Thyroid gland (tissue), 4 donors: ENCODE results near the gene BIRC3. TPM values are rescaled to one million over a fixed set of nuclear protein-coding genes. Genes with fewer than 3 reads are reported as not detected.

ENCODE experiments used
- DNase-seq, 2 donors: peaks; one replicate each; pipeline ENCODE4 v3.0.0-alpha.2; 2019
- H3K27ac ChIP-seq, 3 donors: fragments of 200-600 bp; sonication (generic); 1 replicate in 2 of 3; 2 replicates in 1 of 3; pipeline ENCODE4 v1.5.1; 2016 to 2019; ENCODE audit warnings: mild to moderate bottlenecking in 1 of 3, moderate library complexity in 1 of 3
- H3K27me3 ChIP-seq: fragments of 200-600 bp; sonication (generic); one replicate; pipeline ENCODE4 v1.5.1; 2019
- H3K36me3 ChIP-seq, 2 donors: fragments of 200-600 bp; sonication (generic); one replicate each; pipeline ENCODE4 v1.5.1; 2016 to 2019
- H3K4me1 ChIP-seq, 2 donors: fragments of 200-600 bp; sonication (generic); one replicate each; pipeline ENCODE4 v1.5.1; 2017 to 2019
- H3K4me3 ChIP-seq, 3 donors: fragments of 200-600 bp; sonication (generic); replicated peaks in 1 of 3; 1 replicate in 2 of 3; 2 replicates in 1 of 3; pipeline ENCODE4 v1.5.1; 2016; ENCODE audit warnings: mild to moderate bottlenecking in 1 of 3
- H3K9me3 ChIP-seq: fragments of 200-600 bp; sonication (generic); one replicate; pipeline ENCODE4 v1.5.1; 2017
- POLR2A ChIP-seq, 2 donors: fragments of 450-650 bp; IDR thresholded peaks; one replicate each; pipeline ENCODE4 v1.6.1; 2017; ENCODE audit warnings: antibody characterized with exemption in 2 of 2, mild to moderate bottlenecking in 2 of 2, moderate library complexity in 1 of 2
- WGBS, 2 donors: methylation state at CpG; one replicate each; pipeline ENCODE4 v1.1.5; 2017; 5-methylcytosine and 5-hydroxymethylcytosine counted together
- intact Hi-C: fragments of 100-400 bp; cut with DNase I; formaldehyde crosslinking; loops from one replicate; pipeline ENCODE4 v1.15.1; 2023
- total RNA-seq, 4 donors: library from RNA; depleted of rRNA; stranded (reverse); fragments of >200 nt; gene quantifications; one replicate each; pipeline ENCODE4 v1.2.3, GENCODE V29; 2016
- TF ChIP-seq, protein P1 (sequence below), 6 experiments: fragments of 200-600 bp in 3 of 6; fragments of 450-650 bp in 3 of 6; sonication (generic) in 3 of 6; IDR thresholded peaks; one replicate each; pipeline ENCODE4 v1.5.1; 2016 to 2019; ENCODE audit warnings: antibody characterized with exemption in 6 of 6, mild to moderate bottlenecking in 2 of 6, inconsistent platforms in 1 of 6, moderate library complexity in 1 of 6

The BIRC3 gene
- total RNA-seq, result 1 to 10 TPM; 2.0 to 6.0 (median 4.1) TPM

GRCh38 chr11:102317099-102317767 is at the start of gene BIRC3:
Gene BIRC3, plus strand, starts transcription at chr11:102317484. Its CDS starts 7,026 bp downstream, at chr11:102324510.
- Histone ChIP-seq H3K4me3 (peak within 1 kb of the TSS; percentile 33 to 61 (median 45)), H3K4me1 (peaks cover 0 to 11% of the 10 kb centered on the region in 2 donors), H3K9me3 (no peaks in the 10 kb centered on the region), H3K27ac (peak within 1 kb of the TSS; percentile 37 to 66 (median 47)), H3K27me3 (no peaks in the 10 kb centered on the region), H3K36me3 (no peaks in the 10 kb centered on the region)
- WGBS, 2 donors, result 1 to 3% methylated on average over 28 to 30 of the region's 34 CpGs
- peak; percentile 80 to 88 for DNase-seq
- intact Hi-C loops, result no loop called here
- peak in 1 of 2 donors; percentile 62 for TF ChIP-seq POLR2A (IDR thresholded peaks at IDR 0.05)
- TF ChIP-seq, protein P1, sequence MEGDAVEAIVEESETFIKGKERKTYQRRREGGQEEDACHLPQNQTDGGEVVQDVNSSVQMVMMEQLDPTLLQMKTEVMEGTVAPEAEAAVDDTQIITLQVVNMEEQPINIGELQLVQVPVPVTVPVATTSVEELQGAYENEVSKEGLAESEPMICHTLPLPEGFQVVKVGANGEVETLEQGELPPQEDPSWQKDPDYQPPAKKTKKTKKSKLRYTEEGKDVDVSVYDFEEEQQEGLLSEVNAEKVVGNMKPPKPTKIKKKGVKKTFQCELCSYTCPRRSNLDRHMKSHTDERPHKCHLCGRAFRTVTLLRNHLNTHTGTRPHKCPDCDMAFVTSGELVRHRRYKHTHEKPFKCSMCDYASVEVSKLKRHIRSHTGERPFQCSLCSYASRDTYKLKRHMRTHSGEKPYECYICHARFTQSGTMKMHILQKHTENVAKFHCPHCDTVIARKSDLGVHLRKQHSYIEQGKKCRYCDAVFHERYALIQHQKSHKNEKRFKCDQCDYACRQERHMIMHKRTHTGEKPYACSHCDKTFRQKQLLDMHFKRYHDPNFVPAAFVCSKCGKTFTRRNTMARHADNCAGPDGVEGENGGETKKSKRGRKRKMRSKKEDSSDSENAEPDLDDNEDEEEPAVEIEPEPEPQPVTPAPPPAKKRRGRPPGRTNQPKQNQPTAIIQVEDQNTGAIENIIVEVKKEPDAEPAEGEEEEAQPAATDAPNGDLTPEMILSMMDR (IDR thresholded peaks at IDR 0.05), result peak in 4 of 6 experiments; percentile 15 to 46 (median 40)

- intact Hi-C loops, result loop anchor here (10.0 kb wide), 1 partner anchor 163 kb away; no protein-coding TSS in a partner anchor
- Histone ChIP-seq H3K4me1 (peaks cover 3 to 4% of the 10 kb centered on the region in 2 donors), H3K36me3 (no peaks in the 10 kb centered on the region), H3K9me3 (no peaks in the 10 kb centered on the region), H3K4me3 (no peak overlapping the region), H3K27me3 (no peaks in the 10 kb centered on the region), H3K27ac (peak overlapping the region in 2 of 3 donors; percentile 29 to 68)
- DNase-seq, result no peak
- TF ChIP-seq POLR2A (IDR thresholded peaks at IDR 0.05), result no peak
- TF ChIP-seq, protein P1 (IDR thresholded peaks at IDR 0.05), result no peak
- WGBS, 2 donors, result 72 to 75% methylated on average over 5 of the region's 5 CpGs
Observed at GRCh38 chr11:102267609-102268008, 49.7 kb upstream of the BIRC3 start.

DNA sequence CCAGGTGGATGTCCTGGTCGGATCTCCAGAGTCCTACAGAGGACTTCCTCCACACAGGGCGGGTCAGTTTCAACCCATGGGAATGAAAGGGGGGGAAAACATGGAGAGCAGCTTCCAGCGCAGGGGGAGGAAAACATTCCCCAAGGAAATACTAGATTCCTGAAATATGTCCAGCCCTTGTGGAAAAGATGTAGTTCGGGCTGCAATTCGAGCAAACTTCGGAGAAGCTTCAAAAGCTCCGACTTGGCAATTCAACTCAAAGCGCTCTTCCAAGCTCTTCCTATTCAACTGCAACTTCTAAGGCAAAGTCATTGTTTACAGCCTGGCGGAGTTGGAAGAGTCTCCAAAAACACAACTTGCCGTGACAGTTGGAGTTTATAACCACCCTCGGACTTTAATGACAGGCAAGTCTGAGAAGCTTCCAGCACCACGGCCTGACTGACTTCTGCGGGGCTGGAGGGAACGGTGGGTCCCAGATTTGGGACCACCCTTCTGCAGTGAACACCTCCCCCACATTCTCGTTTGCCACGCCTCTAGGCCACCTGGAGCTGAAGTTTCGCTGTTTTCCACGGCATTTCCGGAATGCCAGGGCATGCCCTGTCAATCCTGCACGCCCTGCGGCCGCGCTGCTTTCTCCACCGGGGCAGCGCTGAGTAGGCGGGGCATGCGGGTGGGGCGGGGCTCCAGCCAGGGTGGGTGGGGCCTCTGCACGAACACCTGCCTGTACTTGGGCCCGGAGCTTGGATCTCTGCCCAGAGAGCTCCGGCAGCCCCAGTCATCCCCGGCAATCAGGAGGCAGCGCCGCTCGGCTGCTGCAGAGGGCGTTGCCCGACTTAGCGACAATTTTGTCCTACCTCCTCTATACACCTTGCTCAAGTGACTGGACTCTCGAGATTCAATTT is 49.0 kb upstream of the BIRC3 start:
- DNase-seq, result peak; percentile 94 to 96
- peaks cover 3 to 4% of the 10 kb centered on the region in 2 donors for H3K4me1 ChIP-seq
- no peaks in the 10 kb centered on the region for H3K9me3 ChIP-seq
- peak overlapping the region; percentile 11 to 68 (median 29) for H3K27ac ChIP-seq
- peak in 1 of 2 donors; percentile 53 for TF ChIP-seq POLR2A (IDR thresholded peaks at IDR 0.05)
- TF ChIP-seq, protein P1 (IDR thresholded peaks at IDR 0.05), result peak; percentile 19 to 72 (median 59)
- intact Hi-C loops, result loop anchor here (10.0 kb wide), 1 partner anchor 164 kb away; no protein-coding TSS in a partner anchor
- H3K27me3 ChIP-seq, result no peaks in the 10 kb centered on the region
- H3K36me3 ChIP-seq, result no peaks in the 10 kb centered on the region
- 25 to 28% methylated on average over 21 to 31 of the region's 39 CpGs for WGBS, 2 donors
- H3K4me3 ChIP-seq, result peak overlapping the region in 2 of 3 donors; percentile 8 to 27

- H3K4me3 ChIP-seq, result peak overlapping the region in 2 of 3 donors; percentile 8 to 27
- H3K27ac ChIP-seq, result peak overlapping the region; percentile 11 to 68 (median 29)
- intact Hi-C loops, result loop anchor here (10.0 kb wide), 1 partner anchor 164 kb away; no protein-coding TSS in a partner anchor
- TF ChIP-seq POLR2A (IDR thresholded peaks at IDR 0.05), result no peak
- TF ChIP-seq, protein P1 (IDR thresholded peaks at IDR 0.05), result peak in 1 of 6 experiments; percentile 0
- H3K36me3 ChIP-seq, result no peaks in the 10 kb centered on the region
- 11 to 12% methylated on average over 6 of the region's 6 CpGs for WGBS, 2 donors
- H3K9me3 ChIP-seq, result no peaks in the 10 kb centered on the region
- H3K4me1 ChIP-seq, result peaks cover 3 to 4% of the 10 kb centered on the region in 2 donors
- DNase-seq, result no peak
- H3K27me3 ChIP-seq, result no peaks in the 10 kb centered on the region
Observed at GRCh38 chr11:102268985-102269470, 48.3 kb upstream of the BIRC3 start.
